ENCODE results near the gene GNGT1.

GNGT1 gene

DNA sequence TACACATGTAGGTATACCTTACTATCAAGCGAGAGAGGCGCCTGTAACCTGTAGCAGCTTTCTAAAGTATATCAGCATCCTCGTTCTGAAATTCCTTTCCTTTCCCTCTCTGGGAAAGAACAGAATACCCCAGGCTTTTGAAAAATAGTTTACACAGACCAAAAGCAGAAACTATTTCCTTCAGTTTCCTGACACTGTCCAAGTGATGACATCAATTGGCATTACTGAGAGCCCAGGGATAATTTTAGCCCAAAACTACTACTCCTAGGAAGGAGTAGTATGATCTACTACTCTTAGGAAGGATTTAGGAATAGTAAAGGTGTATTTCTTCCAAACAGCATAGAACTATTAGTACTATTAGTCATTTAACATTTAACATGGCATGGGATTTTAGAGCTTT lies 21.2 kb downstream of the GNGT1 start:
- ATAC-seq, result no peak
- TF ChIP-seq BACH2 (CRISPR knock-in tag; IDR thresholded peaks at IDR 0.05; ENCODE audit: borderline replicate concordance) (no peak), SNAI2 (CRISPR knock-in tag; IDR thresholded peaks at IDR 0.05) (no peak), TCF4 (CRISPR knock-in tag; IDR thresholded peaks at IDR 0.05; ENCODE audit: borderline replicate concordance) (no peak), ZNF565 (CRISPR knock-in tag; conservative IDR thresholded peaks at IDR 0.05; ENCODE audit: low read depth) (no peak), OSR1 (CRISPR knock-in tag; IDR thresholded peaks at IDR 0.05) (no peak), GLIS3 (CRISPR knock-in tag; IDR thresholded peaks at IDR 0.05) (no peak), RARB (CRISPR knock-in tag; IDR thresholded peaks at IDR 0.05) (no peak), ZNF70 (CRISPR knock-in tag; IDR thresholded peaks at IDR 0.05) (no peak), PPARA (CRISPR knock-in tag; IDR thresholded peaks at IDR 0.05; ENCODE audit: borderline replicate concordance) (no peak), ZNF8 (CRISPR knock-in tag; IDR thresholded peaks at IDR 0.05) (no peak), ZFP30 (CRISPR knock-in tag; IDR thresholded peaks at IDR 0.05) (no peak)
- TF ChIP-seq, protein P1, sequence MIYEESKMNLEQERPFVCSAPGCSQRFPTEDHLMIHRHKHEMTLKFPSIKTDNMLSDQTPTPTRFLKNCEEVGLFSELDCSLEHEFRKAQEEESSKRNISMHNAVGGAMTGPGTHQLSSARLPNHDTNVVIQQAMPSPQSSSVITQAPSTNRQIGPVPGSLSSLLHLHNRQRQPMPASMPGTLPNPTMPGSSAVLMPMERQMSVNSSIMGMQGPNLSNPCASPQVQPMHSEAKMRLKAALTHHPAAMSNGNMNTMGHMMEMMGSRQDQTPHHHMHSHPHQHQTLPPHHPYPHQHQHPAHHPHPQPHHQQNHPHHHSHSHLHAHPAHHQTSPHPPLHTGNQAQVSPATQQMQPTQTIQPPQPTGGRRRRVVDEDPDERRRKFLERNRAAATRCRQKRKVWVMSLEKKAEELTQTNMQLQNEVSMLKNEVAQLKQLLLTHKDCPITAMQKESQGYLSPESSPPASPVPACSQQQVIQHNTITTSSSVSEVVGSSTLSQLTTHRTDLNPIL (CRISPR knock-in tag; IDR thresholded peaks at IDR 0.05; ENCODE audit: low read depth), result no peak
- TF ChIP-seq, protein P2, sequence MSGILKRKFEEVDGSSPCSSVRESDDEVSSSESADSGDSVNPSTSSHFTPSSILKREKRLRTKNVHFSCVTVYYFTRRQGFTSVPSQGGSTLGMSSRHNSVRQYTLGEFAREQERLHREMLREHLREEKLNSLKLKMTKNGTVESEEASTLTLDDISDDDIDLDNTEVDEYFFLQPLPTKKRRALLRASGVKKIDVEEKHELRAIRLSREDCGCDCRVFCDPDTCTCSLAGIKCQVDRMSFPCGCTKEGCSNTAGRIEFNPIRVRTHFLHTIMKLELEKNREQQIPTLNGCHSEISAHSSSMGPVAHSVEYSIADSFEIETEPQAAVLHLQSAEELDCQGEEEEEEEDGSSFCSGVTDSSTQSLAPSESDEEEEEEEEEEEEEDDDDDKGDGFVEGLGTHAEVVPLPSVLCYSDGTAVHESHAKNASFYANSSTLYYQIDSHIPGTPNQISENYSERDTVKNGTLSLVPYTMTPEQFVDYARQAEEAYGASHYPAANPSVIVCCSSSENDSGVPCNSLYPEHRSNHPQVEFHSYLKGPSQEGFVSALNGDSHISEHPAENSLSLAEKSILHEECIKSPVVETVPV (CRISPR knock-in tag; IDR thresholded peaks at IDR 0.05), result no peak
- TF ChIP-seq, protein P3, sequence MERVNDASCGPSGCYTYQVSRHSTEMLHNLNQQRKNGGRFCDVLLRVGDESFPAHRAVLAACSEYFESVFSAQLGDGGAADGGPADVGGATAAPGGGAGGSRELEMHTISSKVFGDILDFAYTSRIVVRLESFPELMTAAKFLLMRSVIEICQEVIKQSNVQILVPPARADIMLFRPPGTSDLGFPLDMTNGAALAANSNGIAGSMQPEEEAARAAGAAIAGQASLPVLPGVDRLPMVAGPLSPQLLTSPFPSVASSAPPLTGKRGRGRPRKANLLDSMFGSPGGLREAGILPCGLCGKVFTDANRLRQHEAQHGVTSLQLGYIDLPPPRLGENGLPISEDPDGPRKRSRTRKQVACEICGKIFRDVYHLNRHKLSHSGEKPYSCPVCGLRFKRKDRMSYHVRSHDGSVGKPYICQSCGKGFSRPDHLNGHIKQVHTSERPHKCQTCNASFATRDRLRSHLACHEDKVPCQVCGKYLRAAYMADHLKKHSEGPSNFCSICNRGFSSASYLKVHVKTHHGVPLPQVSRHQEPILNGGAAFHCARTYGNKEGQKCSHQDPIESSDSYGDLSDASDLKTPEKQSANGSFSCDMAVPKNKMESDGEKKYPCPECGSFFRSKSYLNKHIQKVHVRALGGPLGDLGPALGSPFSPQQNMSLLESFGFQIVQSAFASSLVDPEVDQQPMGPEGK (CRISPR knock-in tag; IDR thresholded peaks at IDR 0.05; ENCODE audit: borderline replicate concordance), result no peak
- TF ChIP-seq, protein P4, sequence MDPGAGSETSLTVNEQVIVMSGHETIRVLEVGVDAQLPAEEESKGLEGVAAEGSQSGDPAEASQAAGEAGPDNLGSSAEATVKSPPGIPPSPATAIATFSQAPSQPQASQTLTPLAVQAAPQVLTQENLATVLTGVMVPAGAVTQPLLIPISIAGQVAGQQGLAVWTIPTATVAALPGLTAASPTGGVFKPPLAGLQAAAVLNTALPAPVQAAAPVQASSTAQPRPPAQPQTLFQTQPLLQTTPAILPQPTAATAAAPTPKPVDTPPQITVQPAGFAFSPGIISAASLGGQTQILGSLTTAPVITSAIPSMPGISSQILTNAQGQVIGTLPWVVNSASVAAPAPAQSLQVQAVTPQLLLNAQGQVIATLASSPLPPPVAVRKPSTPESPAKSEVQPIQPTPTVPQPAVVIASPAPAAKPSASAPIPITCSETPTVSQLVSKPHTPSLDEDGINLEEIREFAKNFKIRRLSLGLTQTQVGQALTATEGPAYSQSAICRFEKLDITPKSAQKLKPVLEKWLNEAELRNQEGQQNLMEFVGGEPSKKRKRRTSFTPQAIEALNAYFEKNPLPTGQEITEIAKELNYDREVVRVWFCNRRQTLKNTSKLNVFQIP (CRISPR knock-in tag; IDR thresholded peaks at IDR 0.05; ENCODE audit: borderline replicate concordance, low read depth), result no peak
- TF ChIP-seq, protein P5, sequence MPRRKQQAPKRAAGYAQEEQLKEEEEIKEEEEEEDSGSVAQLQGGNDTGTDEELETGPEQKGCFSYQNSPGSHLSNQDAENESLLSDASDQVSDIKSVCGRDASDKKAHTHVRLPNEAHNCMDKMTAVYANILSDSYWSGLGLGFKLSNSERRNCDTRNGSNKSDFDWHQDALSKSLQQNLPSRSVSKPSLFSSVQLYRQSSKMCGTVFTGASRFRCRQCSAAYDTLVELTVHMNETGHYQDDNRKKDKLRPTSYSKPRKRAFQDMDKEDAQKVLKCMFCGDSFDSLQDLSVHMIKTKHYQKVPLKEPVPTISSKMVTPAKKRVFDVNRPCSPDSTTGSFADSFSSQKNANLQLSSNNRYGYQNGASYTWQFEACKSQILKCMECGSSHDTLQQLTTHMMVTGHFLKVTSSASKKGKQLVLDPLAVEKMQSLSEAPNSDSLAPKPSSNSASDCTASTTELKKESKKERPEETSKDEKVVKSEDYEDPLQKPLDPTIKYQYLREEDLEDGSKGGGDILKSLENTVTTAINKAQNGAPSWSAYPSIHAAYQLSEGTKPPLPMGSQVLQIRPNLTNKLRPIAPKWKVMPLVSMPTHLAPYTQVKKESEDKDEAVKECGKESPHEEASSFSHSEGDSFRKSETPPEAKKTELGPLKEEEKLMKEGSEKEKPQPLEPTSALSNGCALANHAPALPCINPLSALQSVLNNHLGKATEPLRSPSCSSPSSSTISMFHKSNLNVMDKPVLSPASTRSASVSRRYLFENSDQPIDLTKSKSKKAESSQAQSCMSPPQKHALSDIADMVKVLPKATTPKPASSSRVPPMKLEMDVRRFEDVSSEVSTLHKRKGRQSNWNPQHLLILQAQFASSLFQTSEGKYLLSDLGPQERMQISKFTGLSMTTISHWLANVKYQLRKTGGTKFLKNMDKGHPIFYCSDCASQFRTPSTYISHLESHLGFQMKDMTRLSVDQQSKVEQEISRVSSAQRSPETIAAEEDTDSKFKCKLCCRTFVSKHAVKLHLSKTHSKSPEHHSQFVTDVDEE (CRISPR knock-in tag; IDR thresholded peaks at IDR 0.05), result no peak

DNA sequence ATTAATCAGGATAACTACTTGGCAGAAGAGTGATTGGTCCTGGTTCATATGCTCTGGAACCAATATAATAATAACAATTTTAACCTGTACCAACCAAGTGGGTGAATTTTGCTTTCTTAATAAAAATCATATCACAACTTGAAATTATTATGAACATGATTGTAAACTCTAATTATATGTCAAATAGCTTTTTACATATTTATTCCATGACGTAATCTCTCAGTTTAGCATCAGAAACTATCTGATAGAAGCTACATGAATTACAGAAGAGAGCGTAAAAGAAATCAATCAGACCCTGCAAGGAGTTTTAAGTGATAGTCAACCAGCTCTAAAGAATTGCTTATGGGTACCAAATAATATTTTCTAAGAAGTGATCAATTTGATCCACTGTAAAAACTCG lies 25.3 kb downstream of the GNGT1 start:
- ATAC-seq, result no peak
- TF ChIP-seq, protein P1 (CRISPR knock-in tag; IDR thresholded peaks at IDR 0.05; ENCODE audit: low read depth), result no peak
- TF ChIP-seq ARNTL (CRISPR knock-in tag; IDR thresholded peaks at IDR 0.05; ENCODE audit: borderline replicate concordance, low read depth), result no peak
- TF ChIP-seq, protein P5 (CRISPR knock-in tag; IDR thresholded peaks at IDR 0.05), result no peak
- TF ChIP-seq PPARA (CRISPR knock-in tag; IDR thresholded peaks at IDR 0.05; ENCODE audit: borderline replicate concordance), result no peak
- TF ChIP-seq CSDC2 (CRISPR knock-in tag; IDR thresholded peaks at IDR 0.05), result no peak
- TF ChIP-seq, protein P4 (CRISPR knock-in tag; IDR thresholded peaks at IDR 0.05; ENCODE audit: borderline replicate concordance, low read depth), result no peak
- no peak for TF ChIP-seq ISL1 (CRISPR knock-in tag; IDR thresholded peaks at IDR 0.05)
- TF ChIP-seq, protein P3 (CRISPR knock-in tag; IDR thresholded peaks at IDR 0.05; ENCODE audit: borderline replicate concordance), result no peak
- no peak for TF ChIP-seq GLIS3 (CRISPR knock-in tag; IDR thresholded peaks at IDR 0.05)
- no peak for TF ChIP-seq TCF4 (CRISPR knock-in tag; IDR thresholded peaks at IDR 0.05; ENCODE audit: borderline replicate concordance)
- TF ChIP-seq BACH2 (CRISPR knock-in tag; IDR thresholded peaks at IDR 0.05; ENCODE audit: borderline replicate concordance), result no peak
- TF ChIP-seq, protein P2 (CRISPR knock-in tag; IDR thresholded peaks at IDR 0.05), result no peak

Data from SK-N-SH treated with all-trans-retinoic acid at 6 μM for 48 hours (cell line).